Measurements from ENCODE around the gene HMX1.

Gene HMX1

DNA sequence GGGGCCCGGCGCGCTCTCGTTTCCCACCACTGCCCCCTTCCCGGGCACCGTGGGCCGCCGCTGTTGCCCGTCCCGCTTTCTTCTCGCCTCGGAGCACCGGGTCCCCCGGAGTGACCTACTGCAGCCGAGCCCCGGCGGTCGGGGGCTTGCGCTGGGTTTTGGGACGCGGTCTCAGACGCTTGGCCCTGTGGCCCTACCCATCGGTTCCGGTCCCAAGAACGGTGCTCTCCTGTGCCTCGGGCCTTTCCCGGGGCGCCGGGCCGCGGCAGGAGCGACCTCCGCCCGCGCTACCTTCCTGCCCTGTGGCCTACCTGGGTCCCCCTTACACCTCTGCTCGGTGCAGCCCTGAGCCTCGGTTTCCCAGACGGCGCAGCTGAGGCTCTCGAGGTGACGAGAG is 21.6 kb upstream of the HMX1 start:
- DNase-seq (ENCODE audit: low read depth in 1 of 2, low spot score in 1 of 2) = no peak

DNA sequence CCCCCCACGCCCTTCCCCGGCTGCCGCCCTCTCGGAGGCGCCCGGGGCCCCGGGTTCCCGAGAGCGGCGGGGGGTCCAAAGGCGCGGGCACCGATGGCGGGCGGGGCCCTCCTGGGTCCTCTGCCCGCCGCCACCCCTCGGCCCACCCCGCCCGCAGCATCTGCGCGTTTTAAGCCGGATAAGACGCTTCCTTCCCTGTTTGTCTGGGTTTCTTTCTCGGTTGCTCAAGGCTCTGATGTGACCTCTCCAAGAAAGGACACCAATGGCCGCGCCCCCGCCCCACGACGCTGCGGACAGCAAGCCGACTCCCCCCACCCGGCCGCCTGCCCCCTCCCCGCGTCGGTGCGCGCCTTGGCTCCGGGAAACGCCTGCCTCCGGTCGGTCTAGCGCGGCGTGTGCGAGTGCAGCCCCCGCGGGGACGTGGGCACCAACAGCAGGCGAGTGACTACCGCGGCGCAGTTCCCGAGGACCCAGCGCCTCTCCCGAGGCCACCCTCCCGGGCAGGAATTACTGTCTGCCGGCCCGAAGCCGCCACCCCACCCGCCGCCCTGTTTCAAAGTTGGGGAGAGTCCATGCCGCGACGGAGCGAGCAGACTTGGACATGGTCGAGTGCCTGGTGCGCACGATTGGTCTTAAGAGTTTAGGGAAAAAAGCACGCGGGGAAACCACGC is 21.1 kb upstream of the HMX1 start:
- no peak for DNase-seq (ENCODE audit: low read depth in 1 of 2, low spot score in 1 of 2)

DNA sequence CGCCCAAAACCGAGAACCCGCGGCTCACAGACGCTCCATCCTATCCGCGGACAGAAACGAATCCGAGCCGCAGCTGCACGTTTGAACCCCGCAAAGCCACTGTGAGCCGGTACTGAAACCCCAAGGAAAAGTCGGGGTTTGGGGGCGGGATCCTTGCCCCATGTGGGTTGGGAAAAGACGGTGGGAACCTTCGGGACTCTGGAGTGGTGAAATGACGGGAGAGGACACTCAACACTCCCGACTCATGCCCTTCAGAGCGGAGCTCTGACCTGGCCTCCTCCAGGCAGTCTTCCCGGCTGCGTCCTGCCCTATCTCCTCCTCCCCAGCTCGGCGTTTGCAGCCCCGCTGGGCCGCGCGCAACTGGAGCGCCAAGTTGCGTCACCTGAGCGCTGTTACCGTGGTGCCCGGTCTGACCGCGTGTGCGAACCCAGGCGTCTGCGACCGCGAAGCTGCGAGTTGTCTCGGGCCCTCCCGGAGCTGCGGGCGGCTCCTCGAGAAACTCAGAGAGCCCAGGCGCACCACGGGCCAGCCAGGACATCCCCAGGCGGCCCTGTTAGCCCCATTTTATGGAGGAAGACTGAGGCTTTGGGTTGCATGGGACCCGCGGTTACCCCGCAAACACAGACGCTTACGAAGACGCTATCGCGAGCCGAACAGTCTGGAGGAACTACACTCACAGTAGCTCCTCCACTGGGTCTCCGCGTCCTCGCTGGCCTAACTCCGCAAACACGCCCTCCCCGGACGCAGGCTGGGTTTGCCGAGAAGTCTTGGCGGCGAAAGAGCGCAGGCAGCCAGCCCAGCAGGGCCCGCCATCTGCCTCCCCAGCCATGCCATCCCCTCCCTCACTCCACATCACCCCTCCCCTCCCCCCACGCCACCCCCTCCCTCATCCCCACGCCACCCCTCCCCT is 20.3 kb upstream of the HMX1 start:
- DNase-seq (ENCODE audit: low read depth in 1 of 2, low spot score in 1 of 2) = no peak

DNA sequence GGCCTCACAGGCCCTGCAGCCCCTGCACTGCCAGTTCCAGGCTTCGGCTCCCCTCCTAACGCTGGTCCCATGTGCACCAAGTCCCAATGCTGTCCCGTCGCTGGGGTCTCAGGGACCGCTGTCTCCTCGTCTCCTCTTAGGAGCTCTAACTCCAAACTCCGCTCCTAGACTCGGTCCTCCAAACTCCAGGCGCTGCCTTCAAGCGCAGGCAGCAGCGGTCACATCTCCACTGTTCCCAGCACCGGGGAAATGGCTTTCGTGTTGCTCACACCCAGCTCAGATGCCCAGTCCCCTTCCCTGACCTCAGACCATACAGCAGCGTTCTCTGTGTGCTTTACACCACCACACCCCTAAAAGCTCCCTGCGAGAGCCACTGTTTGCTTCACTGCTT is 19.6 kb upstream of the HMX1 start:
- DNase-seq (ENCODE audit: low read depth in 1 of 2, low spot score in 1 of 2) = no peak

DNA sequence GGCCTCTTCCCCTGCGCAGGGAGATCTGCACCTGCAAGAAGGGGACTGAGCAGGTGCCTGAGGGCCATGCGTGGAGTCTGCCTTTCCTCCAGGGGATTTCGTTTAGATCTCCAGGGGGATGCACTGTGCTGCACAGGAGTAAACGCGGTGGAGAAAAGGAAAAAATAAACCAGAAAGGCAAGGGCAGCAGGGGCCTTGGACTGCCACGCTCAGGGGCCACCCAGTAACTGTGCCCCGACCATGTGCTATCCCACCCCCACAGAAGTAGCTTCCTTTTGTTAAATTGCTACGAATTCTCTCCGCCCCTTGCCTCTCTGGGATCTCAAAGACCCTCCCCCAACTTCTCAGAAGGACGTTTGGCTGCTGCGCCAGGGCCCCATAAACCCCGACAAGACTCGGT is 17.2 kb upstream of the HMX1 start:
- no peak for DNase-seq (ENCODE audit: low read depth in 1 of 2, low spot score in 1 of 2)

DNA sequence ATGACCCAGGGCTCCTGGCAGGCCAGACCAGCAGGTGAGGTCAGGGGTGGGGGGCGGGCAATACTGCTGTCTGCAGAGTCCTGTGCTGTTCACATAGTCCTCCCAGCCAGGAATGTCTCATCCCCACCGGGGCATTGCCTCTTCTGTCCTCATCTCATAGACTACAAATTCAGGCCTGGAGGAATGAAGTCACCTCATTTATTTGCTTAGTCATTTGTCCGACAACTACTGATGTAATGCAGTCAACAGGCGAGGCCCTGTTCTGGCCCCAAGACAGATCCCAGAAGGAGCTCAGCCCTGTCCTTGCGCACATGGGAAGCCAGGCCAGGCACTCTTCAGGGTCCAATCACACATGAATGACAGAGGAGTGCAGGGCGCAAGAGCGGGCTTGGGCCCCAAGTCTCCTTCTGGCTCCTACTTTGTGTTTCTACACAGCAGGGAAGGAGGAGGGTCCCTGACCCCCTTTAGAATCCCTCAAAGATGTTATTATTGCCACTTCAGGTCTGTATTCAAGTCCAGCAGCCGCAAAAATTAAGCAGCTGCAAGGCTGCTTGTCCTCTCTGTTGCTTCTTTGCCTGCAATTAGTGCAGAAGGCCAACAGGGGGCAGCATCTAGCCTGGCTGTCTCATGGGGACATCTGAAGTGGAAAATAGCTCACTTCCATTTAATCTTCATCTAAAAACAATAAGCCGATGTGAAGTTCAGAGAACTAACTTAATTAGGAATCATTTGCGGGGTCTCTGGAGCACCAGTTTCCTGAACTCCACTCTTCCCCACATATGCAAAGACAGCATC is 15.2 kb upstream of the HMX1 start:
- DNase-seq (ENCODE audit: low read depth in 1 of 2, low spot score in 1 of 2) = no peak

DNA sequence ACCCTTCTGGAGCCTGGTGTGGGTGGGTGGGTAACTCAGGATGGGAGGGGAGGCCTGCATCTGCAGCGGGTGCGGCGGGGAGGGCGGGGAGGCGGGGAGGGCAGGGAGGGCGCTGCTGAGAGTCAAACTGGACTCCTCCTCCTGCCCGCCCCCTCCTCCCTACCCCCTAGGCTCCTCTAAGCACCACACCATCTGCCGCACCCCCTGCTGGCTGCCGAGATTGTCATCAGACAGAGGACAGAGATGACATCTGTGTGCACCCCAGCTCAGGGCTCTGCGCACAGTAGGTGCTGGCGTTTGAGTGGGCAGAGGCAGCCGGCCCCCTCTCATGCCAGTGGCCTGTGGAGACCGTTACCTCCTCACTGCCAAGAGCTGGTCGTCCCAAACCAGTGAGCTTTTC is 10.6 kb upstream of the HMX1 start:
- DNase-seq (ENCODE audit: low read depth in 1 of 2, low spot score in 1 of 2) = no peak

DNA sequence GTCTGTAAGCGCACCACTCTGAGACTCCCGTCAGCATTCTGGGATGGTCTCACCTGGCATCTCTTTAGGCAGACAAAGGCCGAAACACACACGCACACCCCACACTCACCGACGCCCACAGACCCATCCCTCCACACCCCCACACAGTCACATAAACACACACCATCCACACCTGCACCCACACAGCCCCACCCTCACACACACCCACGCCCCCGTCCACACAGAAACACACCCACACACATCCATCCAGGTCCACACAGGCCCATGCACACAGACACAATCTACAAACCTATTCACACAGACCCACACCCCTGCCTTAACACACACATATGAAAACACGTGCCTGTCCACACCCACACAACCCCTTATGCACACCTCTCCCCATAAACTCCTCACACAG is 9.2 kb upstream of the HMX1 start:
- DNase-seq (ENCODE audit: low read depth in 1 of 2, low spot score in 1 of 2) = no peak

DNA sequence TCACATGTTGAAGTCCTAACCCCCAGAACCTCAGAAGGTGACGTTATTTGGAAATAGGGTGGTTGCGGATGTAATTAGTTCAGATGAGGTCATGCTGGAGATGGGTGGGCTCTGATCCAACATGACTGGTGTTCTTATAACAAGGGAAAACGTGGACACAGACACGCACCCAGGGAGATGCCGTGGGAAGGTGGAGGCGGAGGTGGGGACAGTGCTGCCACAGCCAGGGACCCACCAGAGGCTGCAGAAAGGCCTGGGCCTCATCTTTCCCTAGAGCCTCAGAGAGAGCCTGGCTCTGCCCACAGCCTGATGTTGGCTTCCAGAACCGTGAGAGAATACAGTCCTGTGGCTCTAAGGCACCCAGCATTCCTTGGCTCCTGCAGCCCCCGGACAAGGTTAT is 7.9 kb upstream of the HMX1 start:
- no peak for DNase-seq (ENCODE audit: low read depth in 1 of 2, low spot score in 1 of 2)

DNA sequence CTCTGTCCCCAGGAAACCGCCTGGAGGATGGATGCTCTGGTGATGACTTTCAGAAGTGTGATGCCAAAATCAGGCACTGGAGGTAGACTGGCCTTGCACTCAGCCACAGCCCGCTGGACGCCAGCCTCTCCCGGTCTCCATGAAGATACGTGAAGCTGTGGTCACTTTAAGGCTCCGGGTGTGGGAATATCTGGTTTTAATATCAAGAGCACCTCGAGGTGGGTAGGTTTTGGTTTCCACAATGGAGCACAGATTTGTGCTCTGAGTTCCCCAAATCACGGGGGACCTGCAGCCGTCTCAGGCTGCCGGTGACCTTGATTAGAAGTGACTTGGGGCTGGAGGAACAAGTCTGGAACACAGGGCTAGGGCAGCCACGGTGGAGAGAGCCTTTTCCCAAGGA is 6.8 kb upstream of the HMX1 start:
- no peak for DNase-seq (ENCODE audit: low read depth in 1 of 2, low spot score in 1 of 2)

DNA sequence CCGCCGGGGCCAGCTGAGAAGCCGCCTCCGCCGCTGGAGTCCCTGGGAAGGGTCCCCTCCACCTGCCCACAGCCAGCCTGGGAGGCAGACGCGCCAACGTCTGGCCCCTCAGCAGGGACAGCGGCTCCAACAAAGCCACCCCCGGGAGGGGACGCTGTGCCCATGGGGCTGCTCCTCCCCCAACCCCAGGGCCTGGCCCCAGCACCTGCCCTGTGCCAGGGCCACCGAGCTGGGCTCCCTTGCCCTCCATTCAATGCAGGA is 6.1 kb upstream of the HMX1 start:
- no peak for DNase-seq (ENCODE audit: low read depth in 1 of 2, low spot score in 1 of 2)

DNA sequence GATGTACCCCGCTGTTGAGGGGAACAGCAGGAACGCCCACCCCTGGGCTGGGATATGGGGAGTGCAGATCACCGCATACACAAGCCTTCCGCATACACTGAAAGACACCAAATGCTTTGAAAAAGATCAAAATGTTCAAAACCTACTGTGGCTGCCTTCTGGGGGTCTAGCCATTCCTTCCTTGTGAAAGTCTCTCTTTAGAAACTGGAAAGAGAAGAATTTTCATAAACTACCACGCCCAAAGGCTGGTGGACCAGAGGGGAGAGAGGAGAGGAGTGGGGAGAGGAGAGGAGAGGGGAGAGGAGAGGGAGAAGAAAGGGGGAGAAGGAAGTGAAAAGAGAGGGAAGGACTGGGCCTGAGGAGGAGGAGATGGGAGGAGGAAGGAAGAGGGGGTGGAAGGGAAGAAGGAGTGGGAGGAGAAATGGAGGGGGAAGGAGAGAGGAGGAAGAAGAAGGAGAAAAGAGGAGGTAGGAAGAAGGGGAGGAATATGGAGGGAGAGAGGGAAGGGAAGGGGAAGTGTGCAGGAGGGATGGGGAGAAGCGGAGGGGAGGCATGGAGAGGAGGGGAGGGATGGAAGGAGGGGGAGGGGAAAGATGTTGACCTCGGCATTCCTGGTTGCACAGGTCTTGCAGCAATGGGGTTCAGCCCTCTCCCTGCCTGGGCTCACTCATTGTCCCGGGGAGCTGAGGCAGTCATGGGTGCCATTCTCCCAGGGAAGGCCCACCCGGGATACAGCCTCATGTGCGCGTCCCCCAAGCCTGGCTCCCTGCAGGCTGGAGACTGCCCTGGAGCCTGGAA is 5.5 kb upstream of the HMX1 start:
- no peak for DNase-seq (ENCODE audit: low read depth in 1 of 2, low spot score in 1 of 2)

DNA sequence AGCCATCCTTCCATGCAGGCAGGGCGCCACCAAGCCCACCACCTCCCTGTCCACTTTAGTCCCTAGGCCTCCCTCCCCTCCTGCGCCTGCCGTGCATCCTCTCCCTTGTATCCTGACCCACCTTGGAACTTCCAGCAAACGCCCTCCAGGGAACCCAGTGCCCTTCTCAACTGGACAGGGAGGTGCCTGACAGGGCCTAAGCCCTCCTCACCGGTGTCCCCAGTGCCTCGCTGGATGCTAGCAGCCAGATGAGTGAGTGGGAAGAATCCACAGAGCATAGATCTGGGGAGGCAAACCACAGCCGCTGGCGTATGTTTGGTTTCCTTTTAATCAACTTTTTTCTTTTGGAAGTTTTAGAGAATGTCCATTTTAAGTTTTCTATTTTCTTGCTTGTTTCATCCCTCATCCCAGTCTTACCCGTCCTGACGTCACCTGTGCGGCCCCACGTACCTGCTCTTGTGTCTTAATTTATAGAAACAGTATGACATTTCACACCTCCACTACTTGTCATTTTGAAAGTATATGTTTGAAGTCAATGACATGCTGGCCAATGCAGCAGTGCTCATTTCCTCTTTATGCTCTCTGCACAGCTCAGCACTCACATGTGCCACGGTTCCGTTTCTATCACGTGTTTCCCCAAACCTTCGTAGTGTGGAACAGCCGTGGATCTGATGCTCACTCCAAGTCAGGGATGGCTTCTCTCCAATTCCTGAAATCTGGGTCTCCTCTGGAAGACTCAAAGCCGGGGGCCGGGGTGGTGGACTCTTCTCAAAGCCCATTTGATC is 3.4 kb upstream of the HMX1 start:
- no peak for DNase-seq (ENCODE audit: low read depth in 1 of 2, low spot score in 1 of 2)

DNA sequence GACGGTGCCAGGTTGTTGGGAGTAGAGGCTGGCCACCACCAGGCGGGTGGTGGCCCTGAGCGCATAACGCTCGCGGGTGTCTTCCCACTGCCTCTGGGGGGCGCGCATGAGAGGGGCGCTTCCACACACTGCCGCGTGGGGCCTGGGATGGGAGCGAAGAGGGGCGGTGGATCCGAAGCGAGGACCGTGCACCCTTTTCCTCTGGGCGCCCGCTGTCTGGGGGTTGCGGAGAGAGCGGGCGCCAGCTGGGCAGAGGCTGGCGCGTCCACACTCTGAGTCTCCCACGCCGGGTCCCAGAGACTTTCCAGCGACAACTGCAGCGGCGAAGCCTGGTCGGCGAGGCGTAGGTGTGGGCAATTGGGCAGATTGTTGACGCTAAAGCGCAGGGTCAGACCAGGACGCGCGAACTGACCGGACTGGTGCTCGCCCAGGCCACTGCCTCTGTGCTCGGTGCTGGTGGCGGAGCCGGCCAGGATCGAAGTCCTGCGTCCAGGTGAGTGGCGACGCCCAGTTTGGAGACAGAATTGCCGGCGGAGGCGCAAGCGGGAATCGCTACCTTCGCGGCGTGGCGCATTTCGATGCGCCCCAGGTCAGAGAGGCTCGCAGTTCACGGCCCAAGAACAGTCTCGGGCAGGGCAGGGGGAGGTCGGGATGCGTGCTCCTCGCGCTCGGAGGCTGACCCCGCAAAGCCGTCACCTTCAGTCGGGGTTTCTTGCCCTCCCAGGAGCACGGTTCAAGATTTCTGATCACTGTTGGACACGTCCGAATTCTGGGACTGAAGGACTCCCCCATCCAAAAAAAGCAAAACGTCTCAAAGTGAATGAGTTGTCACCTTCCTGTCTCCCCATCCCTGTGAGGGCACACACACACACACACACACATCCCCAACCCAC is 2.6 kb upstream of the HMX1 start:
- DNase-seq (ENCODE audit: low read depth in 1 of 2, low spot score in 1 of 2) = no peak

DNA sequence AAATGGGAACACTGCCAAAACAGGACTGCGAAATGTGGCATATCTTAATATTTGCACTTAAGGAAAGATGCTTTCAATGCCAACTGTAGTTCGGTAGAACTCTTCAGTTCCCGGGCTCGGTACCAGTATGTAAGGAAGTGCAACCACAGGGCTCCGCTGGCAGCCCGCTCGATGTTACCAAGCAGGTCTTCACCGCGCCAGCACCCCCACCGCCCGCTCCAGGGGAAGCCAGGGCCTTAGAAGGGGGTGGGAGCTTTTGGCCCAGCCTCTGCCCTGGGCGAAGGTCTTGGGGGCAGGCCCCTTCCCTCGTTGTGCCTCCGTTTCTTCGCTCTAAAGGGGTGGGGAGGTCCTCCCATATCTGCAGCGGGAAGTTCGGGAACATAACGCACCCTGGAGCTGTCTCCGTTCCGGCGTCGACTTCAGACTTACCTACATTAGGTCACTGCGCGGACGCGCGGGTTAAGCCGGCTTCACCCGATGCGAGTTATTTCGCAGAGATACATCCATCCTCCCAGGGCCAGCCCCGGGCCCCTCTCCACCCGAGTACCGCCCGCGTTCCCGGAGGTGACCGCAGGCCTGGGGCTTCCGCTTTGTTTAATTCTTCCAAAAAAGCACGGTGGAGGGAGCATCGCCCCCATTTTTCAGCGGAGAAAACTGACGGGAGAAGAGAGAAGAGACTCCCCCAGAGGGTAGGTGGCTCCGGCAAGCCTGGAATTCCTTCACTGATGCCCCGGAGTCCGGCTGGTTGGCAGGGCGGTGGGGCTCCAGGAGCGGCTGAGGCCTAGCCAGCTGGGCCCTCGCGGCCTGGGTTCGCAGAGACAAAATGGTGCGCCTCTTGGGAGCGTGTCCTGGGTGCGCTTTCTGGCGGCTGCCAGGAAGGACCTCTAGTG is 1.0 kb upstream of the HMX1 start:
- DNase-seq (ENCODE audit: low read depth in 1 of 2, low spot score in 1 of 2) = no peak

DNA sequence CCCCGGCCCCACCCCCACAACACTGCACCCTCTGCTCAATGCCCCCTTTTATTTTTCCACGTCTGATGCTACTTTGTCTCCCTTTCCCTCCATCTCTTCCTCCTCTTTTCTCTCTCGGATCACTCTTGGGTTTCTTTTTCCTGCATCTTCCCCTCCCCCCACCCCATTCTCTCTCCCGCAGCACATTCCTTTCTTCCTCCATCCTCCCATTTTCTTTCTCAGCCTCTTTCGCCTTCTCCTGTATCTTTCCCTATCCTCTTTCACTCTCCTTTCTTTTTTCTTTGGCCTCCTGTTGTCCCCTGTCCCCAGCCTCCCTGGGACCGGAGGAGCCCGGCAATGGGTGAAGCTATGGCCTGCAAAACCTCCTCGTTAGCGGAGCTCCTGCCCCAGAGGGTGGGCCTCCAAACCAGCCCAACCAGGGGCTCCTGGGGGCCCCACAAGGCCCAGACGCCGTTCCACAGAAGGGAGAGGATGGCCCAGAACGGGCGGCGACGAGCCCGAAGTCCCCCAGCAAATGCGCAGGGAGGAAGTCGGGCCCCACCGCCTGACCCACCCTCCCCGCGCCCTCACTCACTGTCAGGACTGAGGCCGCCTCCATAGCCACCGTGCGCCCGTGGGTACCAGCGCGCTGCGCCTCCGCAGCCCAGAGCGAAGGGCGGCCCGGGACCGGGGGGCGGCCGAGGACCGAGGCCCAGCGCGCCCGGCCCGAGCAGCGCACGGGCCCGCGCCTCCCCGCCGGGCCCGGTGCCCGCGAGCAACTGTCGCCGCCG is 807 bp downstream of the HMX1 start:
- DNase-seq (ENCODE audit: low read depth in 1 of 2, low spot score in 1 of 2) = no peak

DNA sequence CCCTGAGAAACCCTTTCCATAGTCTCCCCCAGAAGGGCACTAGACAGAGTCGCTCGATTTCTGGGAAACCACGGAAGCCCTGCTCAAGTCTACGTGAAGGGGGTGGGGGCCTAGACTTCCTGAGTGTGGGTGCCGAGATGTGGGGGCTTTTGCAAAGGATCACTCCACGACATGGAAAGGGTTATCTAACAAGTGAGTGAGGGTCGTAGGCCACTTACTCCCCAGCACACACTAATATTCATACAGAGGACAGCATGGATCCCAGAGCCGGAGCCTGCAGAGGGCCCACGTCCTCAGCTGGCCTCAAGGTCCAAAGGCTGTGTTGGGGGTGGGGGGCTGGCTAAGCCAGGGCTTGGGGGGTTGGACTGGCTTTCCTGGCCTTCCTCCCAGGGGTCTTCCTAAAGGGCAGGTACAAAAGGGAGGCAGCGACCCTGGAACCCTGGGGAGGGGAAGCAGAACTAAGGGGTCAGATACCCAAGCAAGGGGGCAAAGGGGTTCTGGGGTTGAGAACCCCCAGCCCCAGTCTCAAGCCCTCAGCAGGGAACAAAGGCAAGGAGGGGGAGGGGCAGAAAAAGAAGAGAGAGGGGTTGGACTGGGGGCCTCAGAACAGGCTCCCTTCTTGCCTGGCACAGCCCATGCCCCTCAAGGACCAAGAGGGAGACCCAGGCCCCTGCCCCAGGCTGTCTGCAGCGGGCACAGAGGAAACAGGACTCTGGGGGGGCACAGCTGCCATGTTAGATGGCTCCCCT is 1.6 kb downstream of the HMX1 start:
- DNase-seq (ENCODE audit: low read depth in 1 of 2, low spot score in 1 of 2) = no peak
